Vagina (tissue), 2 donors: Measurements from ENCODE around the gene CACNA1C.

Experiments
- POLR2A ChIP-seq, 2 donors: fragments of 450-650 bp; IDR thresholded peaks; one replicate each; pipeline ENCODE4 v1.6.1; 2017; ENCODE audit warnings: antibody characterized with exemption in 2 of 2, mild to moderate bottlenecking in 2 of 2, moderate library complexity in 2 of 2
- POLR2AphosphoS5 ChIP-seq, 2 donors: sonication (generic); formaldehyde crosslinking; IDR thresholded peaks; one replicate each; pipeline ENCODE4 v1.9.0; 2017; ENCODE audit warnings: antibody characterized with exemption in 2 of 2, mild to moderate bottlenecking in 2 of 2, low read depth in 1 of 2; ENCODE audit not compliant: insufficient read depth in 1 of 2
- TF ChIP-seq, protein P1 (sequence below), 3 experiments: fragments of 450-650 bp in 2 of 3; fragments of 200-600 bp in 1 of 3; sonication (generic) in 1 of 3; IDR thresholded peaks; one replicate each; pipeline ENCODE4 v1.5.1; 2017 to 2019; ENCODE audit warnings: antibody characterized with exemption in 3 of 3, mild to moderate bottlenecking in 2 of 3, moderate library complexity in 2 of 3

DNA sequence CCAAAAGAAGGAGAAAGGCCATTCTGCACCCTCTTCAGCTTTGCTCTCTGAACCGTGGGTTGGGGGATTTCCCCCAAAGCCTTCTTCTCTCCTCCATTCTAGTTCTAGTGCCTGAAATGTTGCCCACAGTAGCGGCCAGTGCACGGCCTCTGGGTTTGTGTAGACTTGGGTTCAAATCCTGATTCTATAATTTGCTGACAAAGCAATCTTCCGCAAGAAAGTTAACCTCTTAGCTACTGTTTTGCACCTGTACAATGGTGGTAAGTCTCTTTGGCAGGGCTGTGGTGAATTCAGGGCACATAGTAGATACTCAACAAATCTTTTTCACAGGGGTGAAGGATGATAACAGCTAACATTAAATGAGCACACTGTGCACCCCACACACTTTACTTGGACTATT, 5.8 kb upstream of the CACNA1C start:
- TF ChIP-seq, protein P1, sequence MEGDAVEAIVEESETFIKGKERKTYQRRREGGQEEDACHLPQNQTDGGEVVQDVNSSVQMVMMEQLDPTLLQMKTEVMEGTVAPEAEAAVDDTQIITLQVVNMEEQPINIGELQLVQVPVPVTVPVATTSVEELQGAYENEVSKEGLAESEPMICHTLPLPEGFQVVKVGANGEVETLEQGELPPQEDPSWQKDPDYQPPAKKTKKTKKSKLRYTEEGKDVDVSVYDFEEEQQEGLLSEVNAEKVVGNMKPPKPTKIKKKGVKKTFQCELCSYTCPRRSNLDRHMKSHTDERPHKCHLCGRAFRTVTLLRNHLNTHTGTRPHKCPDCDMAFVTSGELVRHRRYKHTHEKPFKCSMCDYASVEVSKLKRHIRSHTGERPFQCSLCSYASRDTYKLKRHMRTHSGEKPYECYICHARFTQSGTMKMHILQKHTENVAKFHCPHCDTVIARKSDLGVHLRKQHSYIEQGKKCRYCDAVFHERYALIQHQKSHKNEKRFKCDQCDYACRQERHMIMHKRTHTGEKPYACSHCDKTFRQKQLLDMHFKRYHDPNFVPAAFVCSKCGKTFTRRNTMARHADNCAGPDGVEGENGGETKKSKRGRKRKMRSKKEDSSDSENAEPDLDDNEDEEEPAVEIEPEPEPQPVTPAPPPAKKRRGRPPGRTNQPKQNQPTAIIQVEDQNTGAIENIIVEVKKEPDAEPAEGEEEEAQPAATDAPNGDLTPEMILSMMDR (IDR thresholded peaks at IDR 0.05) = no peak
- TF ChIP-seq POLR2A (IDR thresholded peaks at IDR 0.05) (no peak), POLR2AphosphoS5 (IDR thresholded peaks at IDR 0.05; ENCODE audit: insufficient read depth in 1 of 2, low read depth in 1 of 2) (no peak)
